ENCODE measurements around the gene CTDP1. TPM values are rescaled to one million over a fixed set of nuclear protein-coding genes. Genes with fewer than 3 reads are reported as not detected.

CTDP1 gene
- total RNA-seq, 1 donor from 2014 or later: 23.3 TPM

DNA sequence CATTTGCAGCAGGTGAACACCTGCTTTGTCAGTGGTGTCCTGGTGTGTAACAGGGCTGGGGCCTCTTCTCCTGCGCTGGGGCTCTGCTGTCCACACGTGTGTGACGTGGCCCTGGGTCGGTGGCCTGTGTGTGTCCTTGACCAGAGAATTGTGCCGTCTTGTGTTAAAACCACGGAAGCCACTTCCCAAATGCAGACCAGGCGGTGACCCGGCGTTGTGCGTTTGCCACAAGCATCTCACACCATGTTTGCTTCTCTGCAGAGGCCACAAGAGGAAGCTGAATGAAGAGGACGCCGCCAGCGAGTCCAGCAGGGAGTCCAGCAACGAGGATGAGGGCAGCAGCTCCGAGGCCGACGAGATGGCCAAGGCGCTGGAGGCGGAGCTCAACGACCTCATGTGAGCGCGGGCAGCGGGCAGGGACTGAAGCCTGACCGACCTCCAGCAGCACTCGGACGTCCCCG lies 73.8 kb downstream of the CTDP1 start:
- intact Hi-C loops (cut with DNase I): no loop called here
- DNase-seq (ENCODE audit: extremely low spot score in 2 of 2): no peak
- Histone ChIP-seq H3K27me3 (no peaks in the 10 kb centered on the region), H3K9me3 (no peaks in the 10 kb centered on the region), H3K4me1 (no peaks in the 10 kb centered on the region), H3K36me3 (peaks cover 0 to 31% of the 10 kb centered on the region in 2 donors), H3K27ac (no peak overlapping the region), H3K4me3 (no peak overlapping the region)
- TF ChIP-seq POLR2AphosphoS5 (IDR thresholded peaks at IDR 0.05; ENCODE audit: insufficient read depth in 1 of 2, low read depth in 1 of 2) (no peak), POLR2A (IDR thresholded peaks at IDR 0.05) (no peak)
- TF ChIP-seq, protein P1, sequence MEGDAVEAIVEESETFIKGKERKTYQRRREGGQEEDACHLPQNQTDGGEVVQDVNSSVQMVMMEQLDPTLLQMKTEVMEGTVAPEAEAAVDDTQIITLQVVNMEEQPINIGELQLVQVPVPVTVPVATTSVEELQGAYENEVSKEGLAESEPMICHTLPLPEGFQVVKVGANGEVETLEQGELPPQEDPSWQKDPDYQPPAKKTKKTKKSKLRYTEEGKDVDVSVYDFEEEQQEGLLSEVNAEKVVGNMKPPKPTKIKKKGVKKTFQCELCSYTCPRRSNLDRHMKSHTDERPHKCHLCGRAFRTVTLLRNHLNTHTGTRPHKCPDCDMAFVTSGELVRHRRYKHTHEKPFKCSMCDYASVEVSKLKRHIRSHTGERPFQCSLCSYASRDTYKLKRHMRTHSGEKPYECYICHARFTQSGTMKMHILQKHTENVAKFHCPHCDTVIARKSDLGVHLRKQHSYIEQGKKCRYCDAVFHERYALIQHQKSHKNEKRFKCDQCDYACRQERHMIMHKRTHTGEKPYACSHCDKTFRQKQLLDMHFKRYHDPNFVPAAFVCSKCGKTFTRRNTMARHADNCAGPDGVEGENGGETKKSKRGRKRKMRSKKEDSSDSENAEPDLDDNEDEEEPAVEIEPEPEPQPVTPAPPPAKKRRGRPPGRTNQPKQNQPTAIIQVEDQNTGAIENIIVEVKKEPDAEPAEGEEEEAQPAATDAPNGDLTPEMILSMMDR (IDR thresholded peaks at IDR 0.05): no peak

- intact Hi-C loops (cut with DNase I): no loop called here
- Histone ChIP-seq H3K36me3 (peaks cover 0 to 31% of the 10 kb centered on the region in 2 donors), H3K4me1 (no peaks in the 10 kb centered on the region), H3K27me3 (no peaks in the 10 kb centered on the region), H3K9me3 (no peaks in the 10 kb centered on the region), H3K27ac (no peak overlapping the region), H3K4me3 (no peak overlapping the region)
- no peak for DNase-seq (ENCODE audit: extremely low spot score in 2 of 2)
- TF ChIP-seq, protein P1 (IDR thresholded peaks at IDR 0.05): no peak
- no peak for TF ChIP-seq POLR2A (IDR thresholded peaks at IDR 0.05)
- no peak for TF ChIP-seq POLR2AphosphoS5 (IDR thresholded peaks at IDR 0.05; ENCODE audit: insufficient read depth in 1 of 2, low read depth in 1 of 2)
Measured at GRCh38 chr18:79754022-79754761, 74.6 kb downstream of the CTDP1 start.

GRCh38 chr18:79754831-79755351 lies 75.3 kb downstream of the CTDP1 start:
- no peaks in the 10 kb centered on the region for H3K4me1 ChIP-seq
- H3K27me3 ChIP-seq: no peaks in the 10 kb centered on the region
- H3K36me3 ChIP-seq: peaks cover 0 to 31% of the 10 kb centered on the region in 2 donors
- H3K27ac ChIP-seq: no peak overlapping the region
- no peaks in the 10 kb centered on the region for H3K9me3 ChIP-seq
- no peak for TF ChIP-seq POLR2A (IDR thresholded peaks at IDR 0.05)
- TF ChIP-seq POLR2AphosphoS5 (IDR thresholded peaks at IDR 0.05; ENCODE audit: insufficient read depth in 1 of 2, low read depth in 1 of 2): no peak
- TF ChIP-seq, protein P1 (IDR thresholded peaks at IDR 0.05): no peak
- intact Hi-C loops (cut with DNase I): no loop called here
- no peak for DNase-seq (ENCODE audit: extremely low spot score in 2 of 2)
- no peak overlapping the region for H3K4me3 ChIP-seq

- TF ChIP-seq POLR2AphosphoS5 (IDR thresholded peaks at IDR 0.05; ENCODE audit: insufficient read depth in 1 of 2, low read depth in 1 of 2) (no peak), POLR2A (IDR thresholded peaks at IDR 0.05) (no peak)
- TF ChIP-seq, protein P1 (IDR thresholded peaks at IDR 0.05): no peak
- intact Hi-C loops (cut with DNase I): no loop called here
- no peak for DNase-seq (ENCODE audit: extremely low spot score in 2 of 2)
- H3K9me3 ChIP-seq: no peaks in the 10 kb centered on the region
- H3K36me3 ChIP-seq: peaks cover 0 to 27% of the 10 kb centered on the region in 2 donors
- no peak overlapping the region for H3K4me3 ChIP-seq
- H3K4me1 ChIP-seq: no peaks in the 10 kb centered on the region
- H3K27ac ChIP-seq: no peak overlapping the region
- no peaks in the 10 kb centered on the region for H3K27me3 ChIP-seq
Measured at GRCh38 chr18:79755496-79756142, 76.0 kb downstream of the CTDP1 start.
